Ovary (tissue), 3 donors: ENCODE data around the gene ARID5B.

Source experiments
- EP300 ChIP-seq: sonication (generic); formaldehyde crosslinking; IDR thresholded peaks from one replicate; pipeline ENCODE4 v1.6.1; 2017; ENCODE audit warnings: antibody characterized with exemption
- TF ChIP-seq, protein P1 (sequence below), 3 donors: fragments of 450-650 bp in 2 of 3; fragments of 200-600 bp in 1 of 3; IDR thresholded peaks; one replicate each; pipeline versions ENCODE4 v1.5.1 to v1.8.0; 2016 to 2022; ENCODE audit warnings: antibody characterized with exemption in 3 of 3, mild to moderate bottlenecking in 1 of 3
- donor health status: DM: no; HTN: no; CAD: no.

DNA sequence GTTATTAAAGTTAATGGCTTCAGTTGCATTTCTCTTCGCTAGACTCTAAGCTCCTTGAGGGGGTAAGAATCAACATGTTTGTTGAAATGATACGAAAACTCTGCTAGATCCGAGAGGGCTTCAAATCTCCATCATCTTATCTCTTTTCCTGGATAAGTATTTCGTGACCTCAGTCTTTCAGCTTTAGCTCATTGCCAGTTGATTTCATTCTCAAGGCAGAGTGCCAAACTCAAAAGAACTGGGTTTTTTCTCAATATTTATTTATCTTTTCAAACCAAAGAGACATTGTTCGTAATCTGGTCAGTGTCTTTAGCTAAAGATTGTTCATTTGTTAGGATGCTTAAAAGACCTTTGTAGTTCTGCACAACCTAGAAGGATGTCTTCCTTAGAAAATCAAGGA lies 108.9 kb downstream of the ARID5B start:
- TF ChIP-seq EP300 = no peak
- TF ChIP-seq, protein P1, sequence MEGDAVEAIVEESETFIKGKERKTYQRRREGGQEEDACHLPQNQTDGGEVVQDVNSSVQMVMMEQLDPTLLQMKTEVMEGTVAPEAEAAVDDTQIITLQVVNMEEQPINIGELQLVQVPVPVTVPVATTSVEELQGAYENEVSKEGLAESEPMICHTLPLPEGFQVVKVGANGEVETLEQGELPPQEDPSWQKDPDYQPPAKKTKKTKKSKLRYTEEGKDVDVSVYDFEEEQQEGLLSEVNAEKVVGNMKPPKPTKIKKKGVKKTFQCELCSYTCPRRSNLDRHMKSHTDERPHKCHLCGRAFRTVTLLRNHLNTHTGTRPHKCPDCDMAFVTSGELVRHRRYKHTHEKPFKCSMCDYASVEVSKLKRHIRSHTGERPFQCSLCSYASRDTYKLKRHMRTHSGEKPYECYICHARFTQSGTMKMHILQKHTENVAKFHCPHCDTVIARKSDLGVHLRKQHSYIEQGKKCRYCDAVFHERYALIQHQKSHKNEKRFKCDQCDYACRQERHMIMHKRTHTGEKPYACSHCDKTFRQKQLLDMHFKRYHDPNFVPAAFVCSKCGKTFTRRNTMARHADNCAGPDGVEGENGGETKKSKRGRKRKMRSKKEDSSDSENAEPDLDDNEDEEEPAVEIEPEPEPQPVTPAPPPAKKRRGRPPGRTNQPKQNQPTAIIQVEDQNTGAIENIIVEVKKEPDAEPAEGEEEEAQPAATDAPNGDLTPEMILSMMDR (IDR thresholded peaks at IDR 0.05) = no peak
